Pancreas (tissue), 10 donors: ENCODE measurements around the gene TIGAR. TPM values are rescaled to one million over a fixed set of nuclear protein-coding genes. Genes with fewer than 3 reads are reported as not detected.
A peak's percentile ranks its signal among the peaks of the same experiment; 100 is the strongest.

ENCODE experiments used
- ATAC-seq, 4 donors: fragments of 200-7000 bp; cut with Tn5 transposase; one replicate each; pipeline versions ENCODE4 v1.8.0 to v1.9.1; 2020; ENCODE audit warnings: mild to moderate bottlenecking in 4 of 4, moderate library complexity in 4 of 4
- DNase-seq, 6 donors: peaks; one replicate each; pipeline ENCODE4 v3.0.0-alpha.2; 2020
- FAIRE-seq: peaks from 2 replicates; lab custom pipeline; 2012; peaks lifted over from hg19 to GRCh38; lab: Jason Lieb, UNC
- H3K27ac ChIP-seq, 4 donors: fragments of 200-600 bp; sonication (generic); 1 replicate in 3 of 4; 2 replicates in 1 of 4; pipeline versions ENCODE4 v1.5.0 to v1.8.0; 2020
- H3K27me3 ChIP-seq, 4 donors: fragments of 200-600 bp; one replicate each; pipeline ENCODE4 v1.8.0; 2021
- H3K36me3 ChIP-seq, 3 donors: fragments of 200-600 bp; sonication (generic) in 1 of 3; one replicate each; pipeline versions ENCODE4 v1.5.0 to v1.8.0; 2020 to 2021
- H3K4me1 ChIP-seq, 3 donors: fragments of 200-600 bp; one replicate each; pipeline ENCODE4 v1.8.0; 2021
- H3K4me3 ChIP-seq, 4 donors: fragments of 200-600 bp; sonication (generic) in 2 of 4; one replicate each; pipeline versions ENCODE4 v1.5.0 to v1.8.0; 2020 to 2021
- H3K9me3 ChIP-seq, 4 donors: fragments of 200-600 bp; one replicate each; pipeline ENCODE4 v1.8.0; 2021
- CTCF ChIP-seq, 4 donors: fragments of 200-600 bp; sonication (generic) in 3 of 4; IDR thresholded peaks; one replicate each; pipeline versions ENCODE4 v1.5.0 to v1.8.0; 2021; ENCODE audit warnings: antibody characterized with exemption in 4 of 4
- WGBS, 2 donors: extraction: QIAGEN DNeasy Blood & Tissue Kit; methylation state at CpG; one replicate each; pipeline ENCODE4 v1.1.7; 2013; 5-methylcytosine and 5-hydroxymethylcytosine counted together
- intact Hi-C, 3 donors: fragments of 100-400 bp; cut with DNase I; formaldehyde crosslinking; loops; one replicate each; pipeline versions ENCODE4 v1.11.1 to v1.14.2; 2022
- polyA plus RNA-seq, 2 donors: library from polyadenylated mRNA; stranded (reverse); fragments of 200-250 nt; gene quantifications; one replicate each; pipeline ENCODE4 v1.2.3, GENCODE V29; 2013
- total RNA-seq, 6 donors: library from RNA; stranded (reverse); fragmentation: NEBNext Ultra II Directional in 4 of 6; extraction: Animal tissue kit (Norgen Biotek cat#: 25700) in 4 of 6; gene quantifications; one replicate each; pipeline versions ENCODE4 v1.2.1 to v1.2.4, GENCODE V29; 2021 to 2023
- donor health status: healthy with polysubstance abuse.
- donor health status: DM: no; HTN: no; CAD: no; lungs with moderate emphysema.
- donor health status: DM: no; HTN: no; CAD: no.
- donor health status: control.
- donor health status: control.
- donor health status: Bipolar disorder and iron deficiency.
- donor health status: DM: yes; HTN: yes; CAD: no.
- donor health status: DM: no; HTN: no; CAD: no.
- donor health status: DM: no; HTN: no; CAD: no.
- donor health status: DM: yes; HTN: yes; CAD: no.

TIGAR gene
- total and polyA plus RNA-seq, 8 donors: 0.51 to 5.5 (median 1.8) TPM

GRCh38 chr12:4286228-4286627 lies 34.8 kb upstream of the TIGAR start:
- Histone ChIP-seq H3K36me3 (peaks cover 0 to 27% (median 4%) of the 10 kb centered on the region in 3 donors), H3K4me1 (no peaks in the 10 kb centered on the region), H3K27ac (no peak overlapping the region), H3K4me3 (no peak overlapping the region), H3K9me3 (no peaks in the 10 kb centered on the region), H3K27me3 (no peaks in the 10 kb centered on the region)
- DNase-seq: no peak
- no peak for TF ChIP-seq CTCF (IDR thresholded peaks at IDR 0.05)
- 79 to 81% methylated on average over 12 of the region's 12 CpGs for WGBS, 2 donors
- no peak for ATAC-seq
- no peak for FAIRE-seq
- intact Hi-C loops: loop anchor here in 1 of 3 donors (10.0 kb wide), 1 partner anchor 241 kb away; no protein-coding TSS in a partner anchor

GRCh38 chr12:4286771-4287317 lies 34.2 kb upstream of the TIGAR start:
- no peaks in the 10 kb centered on the region for H3K27me3 ChIP-seq
- no peaks in the 10 kb centered on the region for H3K4me1 ChIP-seq
- H3K27ac ChIP-seq: no peak overlapping the region
- ATAC-seq: no peak
- DNase-seq: no peak
- no peak for FAIRE-seq
- H3K9me3 ChIP-seq: no peaks in the 10 kb centered on the region
- no peak for TF ChIP-seq CTCF (IDR thresholded peaks at IDR 0.05)
- H3K36me3 ChIP-seq: peaks cover 0 to 27% (median 4%) of the 10 kb centered on the region in 3 donors
- intact Hi-C loops: loop anchor here in 1 of 3 donors (10.0 kb wide), 1 partner anchor 242 kb away; no protein-coding TSS in a partner anchor
- H3K4me3 ChIP-seq: no peak overlapping the region
- 78 to 83% methylated on average over 14 of the region's 14 CpGs for WGBS, 2 donors

- no peak overlapping the region for H3K27ac ChIP-seq
- ATAC-seq: no peak
These were observed 33.4 kb upstream of the TIGAR start for GRCh38 chr12:4287325-4288211.

GRCh38 chr12:4288296-4289131 lies 32.5 kb upstream of the TIGAR start:
- no peak for FAIRE-seq
- Histone ChIP-seq H3K4me3 (no peak overlapping the region), H3K9me3 (no peaks in the 10 kb centered on the region), H3K27ac (peak overlapping the region in 1 of 4 donors; percentile 58), H3K27me3 (no peaks in the 10 kb centered on the region), H3K4me1 (no peaks in the 10 kb centered on the region), H3K36me3 (peaks cover 0 to 27% (median 4%) of the 10 kb centered on the region in 3 donors)
- ATAC-seq: peak in 2 of 4 donors; percentile 40 to 55
- intact Hi-C loops: loop anchor here in 1 of 3 donors (10.0 kb wide), 1 partner anchor 244 kb away; no protein-coding TSS in a partner anchor
- no peak for DNase-seq
- TF ChIP-seq CTCF (IDR thresholded peaks at IDR 0.05): no peak
- WGBS, 2 donors: 71 to 73% methylated on average over 20 of the region's 20 CpGs

More at GRCh38 chr12:4287325-4288211, 33.4 kb upstream of the TIGAR start:
- FAIRE-seq: no peak
- H3K27me3 ChIP-seq: no peaks in the 10 kb centered on the region
- 74 to 78% methylated on average over 18 of the region's 18 CpGs for WGBS, 2 donors
- H3K4me3 ChIP-seq: no peak overlapping the region
- H3K36me3 ChIP-seq: peaks cover 0 to 27% (median 4%) of the 10 kb centered on the region in 3 donors
- intact Hi-C loops: loop anchor here in 1 of 3 donors (10.0 kb wide), 1 partner anchor 243 kb away; no protein-coding TSS in a partner anchor
- H3K9me3 ChIP-seq: no peaks in the 10 kb centered on the region
- DNase-seq: no peak
- TF ChIP-seq CTCF (IDR thresholded peaks at IDR 0.05): no peak
- H3K4me1 ChIP-seq: no peaks in the 10 kb centered on the region
